Body of pancreas (tissue), 4 donors: ENCODE results near the gene BMP8B.

Source experiments
- CTCF ChIP-seq, 7 experiments: fragments of 450-650 bp in 4 of 7; fragments of 200-600 bp in 3 of 7; sonication (generic) in 3 of 7; IDR thresholded peaks; one replicate each; pipeline ENCODE4 v1.5.1; 2016 to 2019; ENCODE audit warnings: antibody characterized with exemption in 7 of 7
- POLR2A ChIP-seq, 3 donors: fragments of 450-650 bp; IDR thresholded peaks; one replicate each; pipeline ENCODE4 v1.6.1; 2016; ENCODE audit warnings: antibody characterized with exemption in 3 of 3, mild to moderate bottlenecking in 2 of 3

- TF ChIP-seq POLR2A (IDR thresholded peaks at IDR 0.05), result no peak
- TF ChIP-seq CTCF (IDR thresholded peaks at IDR 0.05), result no peak
Measured at GRCh38 chr1:39795651-39796050, 7.0 kb upstream of the BMP8B start.
